ENCODE results near the gene AGPS. TPM values are rescaled to one million over a fixed set of nuclear protein-coding genes. Genes with fewer than 3 reads are reported as not detected.
"Not testable (repeated sequence)": the region's sequence is repeated elsewhere in the genome, so short reads cannot be mapped to it uniquely, and the experiment has no call there.

The AGPS gene
- total and polyA plus RNA-seq, 8 donors, result 25.0 to 50.2 (median 30.1) TPM

DNA sequence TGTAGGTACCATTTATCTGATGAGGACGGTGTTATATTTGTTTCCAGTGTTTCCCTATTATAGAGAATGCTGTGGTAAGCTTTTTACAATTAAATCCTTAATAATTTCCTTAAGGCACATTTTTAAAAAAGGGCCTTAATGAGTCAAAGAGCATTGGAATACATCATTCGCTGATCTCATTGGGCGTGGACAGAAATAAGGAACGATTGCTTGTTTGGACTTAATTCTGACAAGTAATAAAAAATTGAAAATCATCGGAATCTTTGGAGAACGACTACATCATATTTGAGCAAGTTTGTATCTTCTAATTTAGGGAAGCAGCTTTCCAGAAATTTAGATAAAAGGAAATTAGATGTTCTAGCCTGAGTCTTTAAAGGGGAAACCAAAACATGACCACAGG lies 11.3 kb downstream of the AGPS start:
- H3K36me3 ChIP-seq, result no peaks in the 10 kb centered on the region
- H3K4me1 ChIP-seq, result peaks cover 0 to 25% of the 10 kb centered on the region in 2 donors
- H3K27me3 ChIP-seq, result no peaks in the 10 kb centered on the region
- no peak overlapping the region for H3K4me3 ChIP-seq
- no peaks in the 10 kb centered on the region for H3K9me3 ChIP-seq
- intact Hi-C loops (cut with DNase I), result loop anchor here in 1 of 2 donors (10.0 kb wide), 1 partner anchor 239 kb away; no protein-coding TSS in a partner anchor
- no peak for DNase-seq
- no peak overlapping the region for H3K27ac ChIP-seq
- ATAC-seq, result no peak
- TF ChIP-seq CTCF (IDR thresholded peaks at IDR 0.05), result no peak

GRCh38 chr2:177404243-177404642 lies 11.7 kb downstream of the AGPS start:
- H3K4me1 ChIP-seq, result peaks cover 0 to 25% of the 10 kb centered on the region in 2 donors

DNA sequence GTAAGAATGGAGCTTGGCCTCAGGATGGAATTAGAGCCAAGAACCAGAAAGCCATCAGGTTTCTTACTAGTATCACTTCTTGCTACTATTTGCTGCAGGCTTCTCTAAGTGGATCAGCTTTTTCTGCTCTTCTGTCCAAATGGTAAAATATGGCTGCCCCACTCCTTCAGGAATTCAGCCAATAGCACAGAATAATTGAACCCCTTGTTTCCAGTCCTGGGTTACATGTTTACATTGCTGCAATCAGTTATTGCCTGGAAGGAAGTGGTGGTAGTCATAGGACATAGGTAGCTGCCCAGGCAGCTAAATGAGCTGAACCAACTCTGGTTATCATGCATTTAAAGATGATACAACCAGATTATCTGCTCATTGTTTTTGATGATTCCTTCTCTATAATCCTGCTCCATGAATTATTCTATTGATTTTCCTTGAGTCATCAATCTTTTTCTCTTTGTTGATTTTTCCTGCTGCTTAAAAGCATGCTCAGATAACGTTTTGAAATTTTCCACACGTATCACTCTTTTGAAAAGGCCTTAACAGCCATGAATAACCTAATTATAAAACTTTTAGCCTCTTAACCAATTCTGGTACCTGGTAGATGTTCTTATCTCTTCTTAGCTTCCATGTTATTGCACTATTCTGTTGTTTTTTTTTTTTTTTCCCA lies 12.6 kb downstream of the AGPS start:
- intact Hi-C loops (cut with DNase I), result loop anchor here in 1 of 2 donors (10.0 kb wide), 1 partner anchor 240 kb away; no protein-coding TSS in a partner anchor
- Histone ChIP-seq H3K4me1 (peaks cover 0 to 25% of the 10 kb centered on the region in 2 donors), H3K9me3 (no peaks in the 10 kb centered on the region), H3K27ac (no peak overlapping the region), H3K27me3 (no peaks in the 10 kb centered on the region), H3K36me3 (no peaks in the 10 kb centered on the region), H3K4me3 (no peak overlapping the region)
- no peak for ATAC-seq
- no peak for TF ChIP-seq CTCF (IDR thresholded peaks at IDR 0.05)
- DNase-seq, result no peak

More at GRCh38 chr2:177404243-177404642, 11.7 kb downstream of the AGPS start:
- Histone ChIP-seq H3K36me3 (no peaks in the 10 kb centered on the region), H3K27me3 (no peaks in the 10 kb centered on the region), H3K27ac (no peak overlapping the region), H3K9me3 (no peaks in the 10 kb centered on the region), H3K4me3 (no peak overlapping the region)
- DNase-seq, result no peak
- no peak for ATAC-seq
- intact Hi-C loops (cut with DNase I), result loop anchor here in 1 of 2 donors (10.0 kb wide), 1 partner anchor 239 kb away; no protein-coding TSS in a partner anchor
- TF ChIP-seq CTCF (IDR thresholded peaks at IDR 0.05), result no peak

DNA sequence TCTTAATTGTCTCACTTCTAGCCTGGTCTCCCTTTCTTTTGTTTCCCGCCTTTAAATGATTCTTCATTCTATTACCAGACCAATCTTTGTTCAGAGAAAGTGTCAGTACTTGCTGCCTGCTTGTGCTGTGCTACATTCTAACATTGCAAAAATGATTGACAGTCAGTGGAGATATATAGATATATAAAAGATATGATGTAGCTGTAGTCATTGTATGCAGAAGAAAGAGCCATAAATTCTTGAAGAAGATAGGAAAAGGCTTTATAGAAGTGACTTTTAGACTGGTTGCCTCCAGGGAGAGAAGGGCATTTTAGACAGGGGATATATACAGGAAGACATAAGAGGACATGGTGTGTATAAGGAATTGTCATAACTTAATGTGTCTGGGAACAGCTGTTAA lies 13.6 kb downstream of the AGPS start:
- H3K4me1 ChIP-seq, result peaks cover 0 to 20% of the 10 kb centered on the region in 2 donors
- intact Hi-C loops (cut with DNase I), result loop anchor here in 1 of 2 donors (10.0 kb wide), 1 partner anchor 241 kb away; no protein-coding TSS in a partner anchor
- no peaks in the 10 kb centered on the region for H3K9me3 ChIP-seq
- TF ChIP-seq CTCF (IDR thresholded peaks at IDR 0.05), result no peak
- H3K4me3 ChIP-seq, result no peak overlapping the region
- DNase-seq, result no peak
- ATAC-seq, result no peak
- no peak overlapping the region for H3K27ac ChIP-seq
- H3K27me3 ChIP-seq, result no peaks in the 10 kb centered on the region
- no peaks in the 10 kb centered on the region for H3K36me3 ChIP-seq

GRCh38 chr2:177407031-177407430 lies 14.5 kb downstream of the AGPS start:
- DNase-seq (no peak), ATAC-seq (no peak)
- no peak overlapping the region for H3K4me3 ChIP-seq
- no peak overlapping the region for H3K27ac ChIP-seq
- no peaks in the 10 kb centered on the region for H3K27me3 ChIP-seq
- H3K4me1 ChIP-seq, result peaks cover 0 to 17% of the 10 kb centered on the region in 2 donors
- no peaks in the 10 kb centered on the region for H3K9me3 ChIP-seq
- intact Hi-C loops (cut with DNase I), result loop anchor here in 1 of 2 donors (10.0 kb wide), 1 partner anchor 242 kb away; no protein-coding TSS in a partner anchor
- H3K36me3 ChIP-seq, result no peaks in the 10 kb centered on the region
- no peak for TF ChIP-seq CTCF (IDR thresholded peaks at IDR 0.05)

DNA sequence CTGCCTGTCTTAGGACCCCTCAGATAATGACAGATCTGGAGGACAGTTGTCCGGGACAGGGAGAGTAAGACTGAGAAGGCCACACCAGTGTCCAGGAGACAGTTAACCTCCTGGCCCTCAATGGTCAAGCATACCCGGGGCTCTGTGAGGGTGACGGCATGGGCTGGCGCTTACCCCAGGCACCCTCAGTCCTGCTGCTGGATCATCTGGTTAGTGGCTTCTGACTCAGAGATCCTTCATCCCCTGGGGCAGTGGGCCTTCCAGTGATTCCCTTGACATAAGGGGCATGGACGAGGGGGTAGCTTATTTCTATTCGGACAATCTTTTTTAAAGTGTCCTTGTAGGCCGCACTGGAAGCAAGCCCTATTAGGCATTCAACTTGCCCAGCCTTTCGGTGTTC lies 18.1 kb downstream of the AGPS start:
- ATAC-seq; H3K4me3 ChIP-seq; H3K4me1 ChIP-seq; DNase-seq; intact Hi-C loops (cut with DNase I); H3K36me3 ChIP-seq; H3K27me3 ChIP-seq; H3K27ac ChIP-seq; H3K9me3 ChIP-seq: not testable (repeated sequence)

All from left lung (tissue), 10 donors.